Endothelial cell of umbilical vein (primary cell): ENCODE measurements around the gene TMEM8B. TPM values are rescaled to one million over a fixed set of nuclear protein-coding genes. Genes with fewer than 3 reads are reported as not detected.

ENCODE experiments used
- BruUV-seq: library from RNA; stranded (reverse); fragments of 400-500 nt; replicated peaks from 2 replicates; lab custom pipeline; 2021; lab: Mats Ljungman, UMichigan
- CTCF ChIA-PET: fragments of 300-600, 350-600 bp; sonication (Branson Sonifier 250); formaldehyde crosslinking; loops from one replicate; lab custom pipeline; 2021; ENCODE audit warnings: antibody characterized with exemption, inconsistent platforms; lab: Charles Lee
- POLR2A ChIA-PET: fragments of 300-600, 350-600 bp; sonication (Branson Sonifier 250); formaldehyde crosslinking; loops from one replicate; lab custom pipeline; 2021; ENCODE audit warnings: antibody characterized with exemption, inconsistent platforms; lab: Charles Lee
- DNase-seq: peaks from one replicate; pipeline ENCODE4 v3.0.0-alpha.2; 2011; ENCODE audit warnings: low read depth, low spot score
- FAIRE-seq: peaks from 2 replicates; lab custom pipeline; 2011; peaks lifted over from hg19 to GRCh38; lab: Jason Lieb, UNC
- H2AFZ ChIP-seq: 2 replicates; pipeline ENCODE4 v1.6.0; 2012; ENCODE audit warnings: low read depth, low read length, control low read depth, inconsistent platforms
- H3K27ac ChIP-seq: 2 replicates; pipeline ENCODE4 v1.5.1; 2011; ENCODE audit warnings: low read depth, mild to moderate bottlenecking, control low read depth, low read length, moderate library complexity; ENCODE audit not compliant: insufficient read depth
- H3K27me3 ChIP-seq, 2 experiments: 2 replicates each; pipeline versions ENCODE4 v1.6.0 to v1.6.1; 2011; ENCODE audit warnings: low read length in 2 of 2, mixed read lengths in 1 of 2; ENCODE audit not compliant: control insufficient read depth in 2 of 2, insufficient read depth in 2 of 2
- H3K36me3 ChIP-seq, 2 experiments: 2 replicates in 1 of 2; 3 replicates in 1 of 2; pipeline ENCODE4 v1.5.1; 2011; ENCODE audit warnings: low read length in 2 of 2, mild to moderate bottlenecking in 1 of 2, moderate library complexity in 1 of 2; ENCODE audit not compliant: control insufficient read depth in 2 of 2, insufficient read depth in 2 of 2; ENCODE audit errors: extremely low read depth in 1 of 2
- H3K4me1 ChIP-seq: 3 replicates; pipeline ENCODE4 v1.5.1; 2011; ENCODE audit warnings: mild to moderate bottlenecking, low read length; ENCODE audit not compliant: control insufficient read depth, insufficient read depth; ENCODE audit errors: extremely low read depth
- H3K4me2 ChIP-seq: 2 replicates; pipeline ENCODE4 v1.6.1; 2011; ENCODE audit warnings: low read length, control low read depth, mixed read lengths; ENCODE audit not compliant: insufficient read depth
- H3K4me3 ChIP-seq, 3 experiments: fragments of 200-600 bp in 1 of 3; sonication (generic), shearing (Covaris generic) in 1 of 3; replicated peaks in 1 of 3; 2 replicates each; pipeline ENCODE4 v1.5.1; 2011 to 2016; ENCODE audit warnings: control low read depth in 3 of 3, low read length in 3 of 3, mild to moderate bottlenecking in 2 of 3, inconsistent platforms in 1 of 3, low read depth in 1 of 3, moderate library complexity in 1 of 3; ENCODE audit not compliant: insufficient read depth in 1 of 3
- H3K79me2 ChIP-seq: 2 replicates; pipeline ENCODE4 v1.6.0; 2012; ENCODE audit warnings: low read length, inconsistent platforms; ENCODE audit not compliant: control insufficient read depth, insufficient read depth
- H3K9ac ChIP-seq: replicated peaks from 2 replicates; pipeline ENCODE3; 2011; ENCODE audit warnings: low read length, control low read depth; ENCODE audit not compliant: insufficient read depth; ENCODE audit errors: extremely low read depth
- H3K9me1 ChIP-seq: replicated peaks from 3 replicates; pipeline ENCODE4 v1.6.0; 2011; ENCODE audit warnings: mild to moderate bottlenecking, low read length; ENCODE audit not compliant: control insufficient read depth, insufficient read depth; ENCODE audit errors: extremely low read depth
- H3K9me3 ChIP-seq: replicated peaks from 2 replicates; pipeline ENCODE4 v1.5.1; 2012; ENCODE audit warnings: low read length, inconsistent platforms; ENCODE audit not compliant: control insufficient read depth, insufficient read depth
- H4K20me1 ChIP-seq: replicated peaks from 2 replicates; pipeline ENCODE3; 2011; ENCODE audit warnings: mild to moderate bottlenecking, low read length; ENCODE audit not compliant: control insufficient read depth, insufficient read depth; ENCODE audit errors: extremely low read depth
- EZH2 ChIP-seq: IDR thresholded peaks from 2 replicates; pipeline ENCODE4 v1.6.1; 2012; ENCODE audit warnings: borderline replicate concordance, low read depth, mild to moderate bottlenecking, moderate library complexity, low read length, inconsistent platforms; ENCODE audit not compliant: severe bottlenecking
- FOS ChIP-seq: IDR thresholded peaks from 2 replicates; pipeline ENCODE4 v1.6.1; 2011; ENCODE audit warnings: mild to moderate bottlenecking, low read length, moderate library complexity, borderline replicate concordance; ENCODE audit not compliant: insufficient read depth
- GATA2 ChIP-seq: IDR thresholded peaks from 2 replicates; pipeline ENCODE4 v1.7.0; 2011; ENCODE audit warnings: low read depth, mild to moderate bottlenecking, moderate library complexity, mixed read lengths, low read length; ENCODE audit not compliant: insufficient read length, insufficient read depth
- JUN ChIP-seq: IDR thresholded peaks from 2 replicates; pipeline ENCODE4 v1.6.1; 2011; ENCODE audit warnings: borderline replicate concordance, low read depth; ENCODE audit not compliant: insufficient read length, insufficient read depth
- MYC ChIP-seq: IDR thresholded peaks from one replicate; pipeline ENCODE4 v1.6.1; 2011; ENCODE audit warnings: mild to moderate bottlenecking, low read depth, low read length
- POLR2A ChIP-seq: IDR thresholded peaks from 2 replicates; pipeline ENCODE4 v1.6.1; 2012; ENCODE audit warnings: low read depth, mild to moderate bottlenecking, control low read depth, low read length
- POLR2AphosphoS5 ChIP-seq: IDR thresholded peaks from 2 replicates; pipeline ENCODE4 v1.6.1; 2012; ENCODE audit warnings: low read depth, mild to moderate bottlenecking, control low read depth, low read length, moderate library complexity; ENCODE audit not compliant: insufficient read depth
- dilution Hi-C: fragments of 300-500 bp; cut with MboI; formaldehyde crosslinking; loops from one replicate; pipeline ENCODE4 v1.15.0; 2019; ENCODE audit warnings: low sequenced_read_pairs; ENCODE audit not compliant: extremely low pct_ligation_motif_present
- intact Hi-C: fragments of 100-400 bp; cut with micrococcal nuclease; formaldehyde crosslinking; loops from one replicate; pipeline ENCODE4 v1.10.0; 2022
- polyA plus RNA-seq, 4 experiments: library from polyadenylated mRNA; depleted of rRNA in 3 of 4; stranded (reverse) in 3 of 4; unstranded in 1 of 4; fragments of >200 nt; gene quantifications; 2 replicates each; pipeline versions ENCODE4 v1.2.1 to v1.2.3, GENCODE V29; 2011 to 2012; ENCODE audit warnings: missing spikeins in 1 of 4
- total RNA-seq: library from RNA; stranded (reverse); gene quantifications from 2 replicates; pipeline ENCODE4 v1.2.3, GENCODE V29; 2021
- TF ChIP-seq, protein P1 (sequence below): IDR thresholded peaks from 2 replicates; pipeline ENCODE4 v1.6.1; 2011; ENCODE audit not compliant: insufficient read depth, insufficient read length
- TF ChIP-seq, protein P2 (sequence below), 2 donors: IDR thresholded peaks; 1 replicate in 1 of 2; 2 replicates in 1 of 2; pipeline ENCODE4 v1.5.1; 2011; ENCODE audit warnings: low read length in 2 of 2, mild to moderate bottlenecking in 2 of 2, moderate library complexity in 2 of 2, control low read depth in 1 of 2, inconsistent platforms in 1 of 2, low read depth in 1 of 2; ENCODE audit not compliant: insufficient read depth in 1 of 2; ENCODE audit errors: extremely low read depth in 1 of 2

TMEM8B gene
- total and polyA plus RNA-seq, 2 donors (not counting 3 experiments of a cell fraction or from before 2014, with no cell fraction given), result 2.5 to 3.6 TPM

DNA sequence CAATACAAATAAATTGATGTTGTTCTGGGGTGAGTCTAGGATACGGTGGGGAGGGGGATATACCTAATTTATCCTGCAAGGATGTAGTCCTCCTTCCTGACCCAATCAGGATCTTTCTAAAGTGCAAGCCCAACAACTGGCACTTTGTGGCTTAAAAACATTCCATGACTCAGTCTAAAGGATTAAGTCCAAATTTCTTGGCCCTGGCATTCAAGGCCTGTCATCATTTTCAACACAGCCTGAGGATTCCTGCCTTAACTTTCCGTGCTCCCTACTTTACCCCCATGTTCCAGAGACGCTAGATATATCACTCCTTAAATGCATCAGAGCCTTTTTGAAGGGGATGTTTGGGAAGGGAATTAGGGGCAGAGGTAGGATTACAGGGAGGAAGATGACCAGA lies 1.5 kb upstream of the TMEM8B start:
- dilution Hi-C loops, result no loop called here
- H3K79me2 ChIP-seq, result no peaks in the 10 kb centered on the region
- H3K4me1 ChIP-seq, result peaks cover 9% of the 10 kb centered on the region
- no TSS peak for BruUV-seq
- FAIRE-seq (no peak), DNase-seq (no peak)
- H4K20me1 ChIP-seq, result no peaks in the 10 kb centered on the region
- ChIA-PET POLR2A (no interaction called here), CTCF (interaction anchor here (2.0 to 7.6 kb wide), 3 partner anchors 37 to 84 kb away, joined by 27 to 277 read pairs (median 212); partner anchors contain the start of gene NPR2)
- no peak overlapping the region for H3K4me2 ChIP-seq
- H3K27me3 ChIP-seq, result no peaks in the 10 kb centered on the region
- H3K9me3 ChIP-seq, result no peaks in the 10 kb centered on the region
- H3K4me3 ChIP-seq, result no peak overlapping the region
- no peaks in the 10 kb centered on the region for H3K36me3 ChIP-seq
- no peak overlapping the region for H3K9ac ChIP-seq
- H3K9me1 ChIP-seq, result no peaks in the 10 kb centered on the region
- H2AFZ ChIP-seq, result no peak overlapping the region
- no peak overlapping the region for H3K27ac ChIP-seq
- no peak for TF ChIP-seq POLR2AphosphoS5
- TF ChIP-seq, protein P1, sequence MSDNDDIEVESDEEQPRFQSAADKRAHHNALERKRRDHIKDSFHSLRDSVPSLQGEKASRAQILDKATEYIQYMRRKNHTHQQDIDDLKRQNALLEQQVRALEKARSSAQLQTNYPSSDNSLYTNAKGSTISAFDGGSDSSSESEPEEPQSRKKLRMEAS, result no peak
- TF ChIP-seq POLR2A, result no peak
- no peak for TF ChIP-seq MYC
- TF ChIP-seq GATA2, result no peak
- TF ChIP-seq FOS, result no peak
- no peak for TF ChIP-seq JUN
- no peak for TF ChIP-seq EZH2
- TF ChIP-seq, protein P2, sequence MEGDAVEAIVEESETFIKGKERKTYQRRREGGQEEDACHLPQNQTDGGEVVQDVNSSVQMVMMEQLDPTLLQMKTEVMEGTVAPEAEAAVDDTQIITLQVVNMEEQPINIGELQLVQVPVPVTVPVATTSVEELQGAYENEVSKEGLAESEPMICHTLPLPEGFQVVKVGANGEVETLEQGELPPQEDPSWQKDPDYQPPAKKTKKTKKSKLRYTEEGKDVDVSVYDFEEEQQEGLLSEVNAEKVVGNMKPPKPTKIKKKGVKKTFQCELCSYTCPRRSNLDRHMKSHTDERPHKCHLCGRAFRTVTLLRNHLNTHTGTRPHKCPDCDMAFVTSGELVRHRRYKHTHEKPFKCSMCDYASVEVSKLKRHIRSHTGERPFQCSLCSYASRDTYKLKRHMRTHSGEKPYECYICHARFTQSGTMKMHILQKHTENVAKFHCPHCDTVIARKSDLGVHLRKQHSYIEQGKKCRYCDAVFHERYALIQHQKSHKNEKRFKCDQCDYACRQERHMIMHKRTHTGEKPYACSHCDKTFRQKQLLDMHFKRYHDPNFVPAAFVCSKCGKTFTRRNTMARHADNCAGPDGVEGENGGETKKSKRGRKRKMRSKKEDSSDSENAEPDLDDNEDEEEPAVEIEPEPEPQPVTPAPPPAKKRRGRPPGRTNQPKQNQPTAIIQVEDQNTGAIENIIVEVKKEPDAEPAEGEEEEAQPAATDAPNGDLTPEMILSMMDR (IDR thresholded peaks at IDR 0.05; ENCODE audit: extremely low read depth in 1 of 2, insufficient read depth in 1 of 2, low read depth in 1 of 2, low read length in 2 of 2), result no peak
- intact Hi-C loops, result loop anchor here (5.0 kb wide), 1 partner anchor 120 kb away; no protein-coding TSS in a partner anchor
